Measurements from ENCODE around the gene EXOC7.

GRCh38 chr17:76131051-76131691, 27.6 kb upstream of the EXOC7 start:
- no peak for TF ChIP-seq MXD4 (CRISPR knock-in tag; IDR thresholded peaks at IDR 0.05; ENCODE audit: borderline replicate concordance)
- TF ChIP-seq, protein P1, sequence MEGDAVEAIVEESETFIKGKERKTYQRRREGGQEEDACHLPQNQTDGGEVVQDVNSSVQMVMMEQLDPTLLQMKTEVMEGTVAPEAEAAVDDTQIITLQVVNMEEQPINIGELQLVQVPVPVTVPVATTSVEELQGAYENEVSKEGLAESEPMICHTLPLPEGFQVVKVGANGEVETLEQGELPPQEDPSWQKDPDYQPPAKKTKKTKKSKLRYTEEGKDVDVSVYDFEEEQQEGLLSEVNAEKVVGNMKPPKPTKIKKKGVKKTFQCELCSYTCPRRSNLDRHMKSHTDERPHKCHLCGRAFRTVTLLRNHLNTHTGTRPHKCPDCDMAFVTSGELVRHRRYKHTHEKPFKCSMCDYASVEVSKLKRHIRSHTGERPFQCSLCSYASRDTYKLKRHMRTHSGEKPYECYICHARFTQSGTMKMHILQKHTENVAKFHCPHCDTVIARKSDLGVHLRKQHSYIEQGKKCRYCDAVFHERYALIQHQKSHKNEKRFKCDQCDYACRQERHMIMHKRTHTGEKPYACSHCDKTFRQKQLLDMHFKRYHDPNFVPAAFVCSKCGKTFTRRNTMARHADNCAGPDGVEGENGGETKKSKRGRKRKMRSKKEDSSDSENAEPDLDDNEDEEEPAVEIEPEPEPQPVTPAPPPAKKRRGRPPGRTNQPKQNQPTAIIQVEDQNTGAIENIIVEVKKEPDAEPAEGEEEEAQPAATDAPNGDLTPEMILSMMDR (IDR thresholded peaks at IDR 0.05), result no peak
- TF ChIP-seq SP1 (CRISPR knock-in tag; conservative IDR thresholded peaks at IDR 0.05), result no peak
- TF ChIP-seq ZNF138 (CRISPR knock-in tag; conservative IDR thresholded peaks at IDR 0.05), result no peak
- no peak for TF ChIP-seq ZBTB43 (CRISPR knock-in tag; IDR thresholded peaks at IDR 0.05)
- TF ChIP-seq SMAD3 (CRISPR knock-in tag; IDR thresholded peaks at IDR 0.05; ENCODE audit: borderline replicate concordance), result no peak
- TF ChIP-seq JAZF1 (CRISPR knock-in tag; IDR thresholded peaks at IDR 0.05), result no peak
- no peak for TF ChIP-seq JUN (CRISPR knock-in tag; IDR thresholded peaks at IDR 0.05)
- TF ChIP-seq CBFB (CRISPR knock-in tag; IDR thresholded peaks at IDR 0.05; ENCODE audit: low read depth), result no peak
- no peak for TF ChIP-seq CREM (CRISPR knock-in tag; IDR thresholded peaks at IDR 0.05)
- TF ChIP-seq IRF2 (CRISPR knock-in tag; IDR thresholded peaks at IDR 0.05; ENCODE audit: borderline replicate concordance, low read depth), result no peak
- TF ChIP-seq ZNF416 (CRISPR knock-in tag; IDR thresholded peaks at IDR 0.05), result no peak
- no peak for TF ChIP-seq GTF2I (CRISPR knock-in tag; conservative IDR thresholded peaks at IDR 0.05)
- TF ChIP-seq USF1 (CRISPR knock-in tag; IDR thresholded peaks at IDR 0.05), result no peak

Data from WTC11 (cell line).